ENCODE data around the gene CST9. TPM values are rescaled to one million over a fixed set of nuclear protein-coding genes. Genes with fewer than 3 reads are reported as not detected.
"Not testable (repeated sequence)": the region's sequence is repeated elsewhere in the genome, so short reads cannot be mapped to it uniquely, and the experiment has no call there.

Gene CST9
- total and polyA plus RNA-seq, 10 of the 15 experiments (the other 5 are each of a cell fraction or from before 2014, with no cell fraction given) = not detected

GRCh38 chr20:23622839-23623343, 17.2 kb upstream of the CST9 start (continued):
- TF ChIP-seq MEF2B (IDR thresholded peaks at IDR 0.05; ENCODE audit: partially characterized antibody, poor library complexity, severe bottlenecking) (peak; percentile 63), JUNB (IDR thresholded peaks at IDR 0.05) (peak; percentile 63), TCF12 (IDR thresholded peaks at IDR 0.05; ENCODE audit: low read depth, low read length) (0 out of 2 replicates have a peak, but pooled peaks have one; percentile 35), BMI1 (IDR thresholded peaks at IDR 0.05; ENCODE audit: borderline replicate concordance) (0 out of 2 replicates have a peak, but pooled peaks have one; percentile 14), MAX (IDR thresholded peaks at IDR 0.05; ENCODE audit: low read depth, low read length) (no peak), HCFC1 (IDR thresholded peaks at IDR 0.05; ENCODE audit: low read length) (no peak), RAD21 (IDR thresholded peaks at IDR 0.05; ENCODE audit: insufficient read depth, low read depth, low read length) (no peak), ZBTB4 (CRISPR knock-in tag; IDR thresholded peaks at IDR 0.05) (no peak), ATF7 (IDR thresholded peaks at IDR 0.05; ENCODE audit: low read depth) (no peak), RELB (IDR thresholded peaks at IDR 0.05; ENCODE audit: low read depth) (no peak), BRCA1 (IDR thresholded peaks at IDR 0.05; ENCODE audit: low read depth, low read length) (no peak)

- SMC1A ChIA-PET (ENCODE audit: uncharacterized antibody, unreplicated experiment); DNase-seq (ENCODE audit: low read depth, low spot score); POLR2A ChIA-PET; H3K27me3 ChIP-seq (replicated peaks in 1 of 2; ENCODE audit: control insufficient read depth in 2 of 2, insufficient read depth in 2 of 2, low read length in 1 of 2); BruUV-seq (replicated peaks); H2AFZ ChIP-seq (ENCODE audit: control insufficient read depth, low read depth, low read length); ATAC-seq; H3K36me3 ChIP-seq (ENCODE audit: control insufficient read depth in 2 of 2, insufficient read depth in 2 of 2, low read length in 1 of 2); H3K4me2 ChIP-seq (ENCODE audit: control insufficient read depth, insufficient read depth); H3K27ac ChIP-seq (ENCODE audit: control insufficient read depth, insufficient read depth); H3K9ac ChIP-seq (ENCODE audit: control insufficient read depth, insufficient read depth, low read length); H3K79me2 ChIP-seq (ENCODE audit: control insufficient read depth, insufficient read depth, low read length); intact Hi-C loops (cut with micrococcal nuclease; ENCODE audit: unreplicated experiment); in situ Hi-C loops (cut with MboI); H3K9me3 ChIP-seq (replicated peaks; ENCODE audit: control insufficient read depth, insufficient read depth, low read length); FAIRE-seq; H4K20me1 ChIP-seq (ENCODE audit: control insufficient read depth, insufficient read depth); H3K4me3 ChIP-seq: not testable (repeated sequence)
- ChIA-PET RAD21 (ENCODE audit: unreplicated experiment) (interaction anchor here (1.3 kb wide), 1 partner anchor 20 kb away, joined by 3 read pairs; no protein-coding TSS in a partner anchor), CTCF (interaction anchor here (0.6 kb wide), 1 partner anchor 8 kb away, joined by 3 read pairs; no protein-coding TSS in a partner anchor)
- H3K4me1 ChIP-seq (ENCODE audit: control insufficient read depth, insufficient read depth, low read length) = peaks cover 14% of the 10 kb centered on the region
- WGBS (ENCODE audit: insufficient coverage, insufficient replicate concordance, low lambda C conversion rate, missing lambda C conversion rate) = 0% methylated on average over 3 of the region's 3 CpGs
These were observed 16.7 kb upstream of the CST9 start for GRCh38 chr20:23622401-23622800.
